NCI-H748 treated with DMSO at 0.1 percent for 48 hours (cell line): ENCODE data around the gene THADA.

ENCODE experiments used
- DNase-seq: peaks from one replicate; lab custom pipeline; 2025; lab: John Stamatoyannopoulos, UW

THADA gene

DNA sequence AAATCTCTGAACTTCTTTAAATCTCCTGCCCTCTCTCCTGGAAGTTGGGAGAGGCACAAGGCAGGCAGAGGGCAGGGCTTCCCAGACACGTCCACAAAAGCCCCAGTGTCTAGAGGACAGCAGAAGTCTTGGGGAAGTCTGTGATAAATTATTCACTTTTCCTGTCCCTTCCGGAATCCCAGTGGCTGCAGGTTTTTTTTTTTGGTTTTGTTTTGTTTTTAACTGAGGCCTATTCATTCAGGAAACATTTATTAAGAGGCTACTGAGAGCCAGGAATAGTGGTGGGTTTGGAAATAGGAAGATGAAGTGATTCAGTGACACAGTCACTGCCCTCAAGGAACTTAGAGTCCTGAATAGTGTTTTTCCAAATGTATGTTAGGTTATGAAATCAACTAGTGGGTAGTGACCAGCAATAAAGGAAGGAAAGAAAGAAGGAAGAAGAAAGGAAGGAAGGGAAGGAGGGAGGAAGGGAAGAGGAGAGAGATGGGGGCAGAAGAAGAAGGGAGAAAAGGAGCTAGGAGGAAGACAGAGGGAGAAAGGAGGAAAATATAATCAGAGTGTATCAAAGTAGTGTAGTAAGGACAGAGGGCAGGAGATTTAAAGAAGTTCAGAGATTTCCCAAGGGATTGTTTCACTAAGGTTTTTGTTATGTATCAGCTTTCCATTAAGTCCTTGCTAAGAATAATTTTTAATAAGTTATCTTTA is 270.6 kb downstream of the THADA start:
- no peak for DNase-seq

DNA sequence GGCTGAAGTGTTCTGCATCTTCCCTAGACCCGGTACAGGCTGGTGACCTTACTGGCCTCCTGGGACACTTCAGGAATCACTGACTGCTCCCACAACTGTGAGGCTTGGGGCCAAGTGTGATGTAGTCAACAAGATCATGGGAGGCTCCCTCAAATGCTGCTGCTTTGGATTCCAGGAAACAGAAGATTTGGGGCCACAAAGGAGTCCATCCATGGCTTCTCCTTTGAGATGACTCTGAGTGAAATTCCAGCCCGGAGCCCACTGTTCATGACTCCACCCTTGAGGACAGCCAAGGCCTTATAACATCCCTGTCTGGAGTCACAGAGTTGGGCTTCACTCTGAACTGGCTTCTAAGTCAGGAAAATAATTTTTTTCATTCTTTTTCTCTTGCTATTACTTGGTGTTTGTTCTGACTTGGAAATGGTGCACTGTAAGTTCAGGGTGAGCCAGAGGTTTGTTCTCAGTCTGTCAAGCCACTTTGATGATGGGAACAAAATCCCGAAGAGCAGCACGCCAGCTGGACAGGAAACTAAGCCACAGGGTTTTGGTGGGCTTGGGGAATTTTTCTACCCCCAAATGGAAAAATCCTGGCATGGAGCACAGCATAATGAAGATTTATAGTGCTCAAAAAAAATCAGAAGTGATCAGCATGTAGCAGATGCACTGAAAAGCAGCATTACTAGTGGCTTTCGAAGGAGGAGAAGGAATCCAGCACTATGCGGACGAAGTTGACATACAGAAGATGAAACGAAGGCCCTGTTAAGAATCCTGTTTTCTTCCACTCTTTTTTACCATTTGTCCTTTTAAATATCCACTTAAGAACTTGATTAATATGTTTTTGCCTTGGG is 271.4 kb downstream of the THADA start:
- no peak for DNase-seq

DNA sequence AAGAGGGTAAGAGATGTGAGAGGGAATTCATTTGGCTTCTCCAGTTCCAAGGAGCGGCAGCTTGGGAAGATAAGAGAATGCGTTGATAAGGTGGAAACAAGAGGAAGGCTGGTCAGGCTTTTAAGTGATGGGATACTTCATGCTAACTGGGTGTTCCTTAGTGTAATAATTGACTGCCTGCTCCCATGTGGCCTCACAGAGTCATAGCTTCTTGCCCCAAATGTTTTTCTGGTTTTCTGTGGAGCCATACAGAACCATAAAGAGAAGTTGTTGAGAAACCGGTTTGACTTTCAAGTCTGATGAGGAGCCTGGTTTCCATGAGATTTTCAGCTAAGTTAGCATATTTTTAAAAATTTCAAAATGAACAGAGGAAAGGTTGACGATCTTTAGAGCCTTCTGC is 272.0 kb downstream of the THADA start:
- no peak for DNase-seq

DNA sequence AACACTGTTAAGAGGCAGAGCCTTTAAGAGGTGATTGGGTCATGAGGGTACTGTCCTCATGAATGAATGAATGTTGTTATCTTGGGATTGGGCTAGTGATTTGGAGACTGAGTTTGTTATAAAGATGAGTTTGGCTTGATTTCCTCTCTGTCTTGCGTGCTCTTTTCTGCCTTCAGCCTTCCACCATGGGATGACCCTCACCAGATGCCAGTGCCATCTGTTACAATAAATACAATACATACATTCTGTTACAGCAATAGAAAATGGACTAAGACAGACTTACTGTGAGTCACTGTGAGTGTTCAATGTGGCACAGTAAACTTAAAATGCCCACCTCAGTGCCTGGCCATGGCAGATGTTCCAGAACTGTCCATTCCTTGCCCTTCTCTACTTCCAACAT is 274.4 kb downstream of the THADA start:
- no peak for DNase-seq

DNA sequence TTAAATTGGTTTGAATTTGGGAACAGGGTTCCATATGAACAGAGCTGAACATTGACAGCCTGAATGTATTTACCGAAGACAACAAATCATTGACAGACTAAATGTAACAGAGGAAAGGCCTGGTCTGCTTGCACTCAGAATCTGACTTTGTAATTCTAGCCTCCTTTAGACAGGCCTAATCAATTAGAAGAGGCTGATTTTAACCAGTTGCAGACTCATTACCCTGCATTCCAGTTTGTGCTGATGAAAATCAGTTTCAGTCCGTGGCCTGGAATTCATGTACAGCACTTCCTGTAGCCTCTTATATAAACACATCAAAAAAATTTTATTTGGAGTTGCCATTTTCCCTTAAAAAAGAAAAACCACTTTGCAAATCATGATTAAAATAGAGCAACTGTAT is 276.3 kb downstream of the THADA start:
- no peak for DNase-seq

DNA sequence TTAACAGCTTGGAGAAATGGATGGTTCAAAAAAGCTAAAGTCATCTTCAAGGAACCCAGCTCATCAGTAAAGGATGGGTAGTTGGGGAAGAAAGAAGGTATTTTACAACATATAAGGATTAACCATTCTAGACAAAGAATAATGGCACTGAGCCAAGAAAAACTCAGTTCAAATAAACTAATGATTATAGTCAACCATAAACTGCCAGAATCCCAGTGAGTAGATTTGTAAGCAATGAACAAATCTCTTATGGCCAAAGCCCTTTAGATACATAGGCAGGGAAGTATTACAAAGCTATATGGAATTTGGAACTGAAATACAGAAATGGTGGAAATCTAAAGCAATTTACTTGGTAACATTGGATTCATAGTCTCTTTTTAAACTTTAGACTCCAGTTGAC is 277.0 kb downstream of the THADA start:
- DNase-seq = no peak

DNA sequence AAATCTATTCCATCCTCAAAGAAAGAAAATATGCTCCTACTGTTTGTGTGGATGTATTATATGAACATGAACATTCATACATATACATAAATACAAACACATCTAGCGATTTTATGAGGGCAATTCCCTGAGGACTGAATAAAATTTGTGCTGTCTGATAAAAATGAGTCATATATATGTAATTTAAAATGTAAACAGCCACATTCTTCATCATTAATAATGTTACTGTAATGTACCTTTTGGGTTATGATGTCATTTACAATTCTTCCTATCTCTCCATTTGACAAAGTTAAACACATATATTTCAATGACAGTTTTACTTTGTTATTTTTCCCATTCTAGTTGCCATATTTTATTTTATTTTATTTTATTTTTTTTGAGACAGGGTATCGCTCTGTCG is 278.2 kb downstream of the THADA start:
- no peak for DNase-seq

DNA sequence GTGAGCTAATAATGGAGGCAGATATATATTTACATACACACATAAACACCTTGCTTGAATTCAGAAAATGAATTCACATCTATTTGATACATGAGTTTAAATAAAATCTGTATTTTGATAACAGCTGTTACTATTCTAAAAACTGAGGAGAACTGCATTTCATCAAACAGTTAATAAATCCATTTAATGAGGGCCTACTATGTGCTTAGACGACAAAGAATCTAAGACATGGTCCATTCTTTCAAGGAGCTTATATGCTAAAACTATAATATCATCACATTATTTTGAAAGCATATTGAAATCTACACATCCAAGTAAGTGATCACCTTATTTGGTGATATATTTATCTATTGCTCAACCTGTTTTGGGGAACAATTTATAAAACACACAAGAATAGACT is 278.6 kb downstream of the THADA start:
- DNase-seq = no peak

DNA sequence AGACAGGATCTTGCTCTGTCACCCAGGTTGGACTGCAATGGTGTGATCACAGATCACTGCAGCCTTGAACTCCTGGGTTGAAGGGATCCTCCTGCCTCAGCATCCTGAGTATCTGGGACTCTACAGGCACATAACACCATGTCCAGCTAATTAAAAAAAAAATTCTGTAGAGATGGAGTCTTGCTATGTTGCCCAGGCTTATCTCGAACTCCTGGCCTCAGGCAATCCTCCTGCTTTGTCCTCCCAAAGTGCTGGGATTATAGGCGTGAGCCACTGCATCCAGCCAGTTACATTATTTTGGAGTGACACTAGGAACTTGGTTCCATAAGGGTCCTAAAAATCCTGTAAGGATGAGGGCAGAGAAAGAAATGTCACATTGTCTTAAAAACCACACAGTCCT is 280.4 kb downstream of the THADA start:
- no peak for DNase-seq

DNA sequence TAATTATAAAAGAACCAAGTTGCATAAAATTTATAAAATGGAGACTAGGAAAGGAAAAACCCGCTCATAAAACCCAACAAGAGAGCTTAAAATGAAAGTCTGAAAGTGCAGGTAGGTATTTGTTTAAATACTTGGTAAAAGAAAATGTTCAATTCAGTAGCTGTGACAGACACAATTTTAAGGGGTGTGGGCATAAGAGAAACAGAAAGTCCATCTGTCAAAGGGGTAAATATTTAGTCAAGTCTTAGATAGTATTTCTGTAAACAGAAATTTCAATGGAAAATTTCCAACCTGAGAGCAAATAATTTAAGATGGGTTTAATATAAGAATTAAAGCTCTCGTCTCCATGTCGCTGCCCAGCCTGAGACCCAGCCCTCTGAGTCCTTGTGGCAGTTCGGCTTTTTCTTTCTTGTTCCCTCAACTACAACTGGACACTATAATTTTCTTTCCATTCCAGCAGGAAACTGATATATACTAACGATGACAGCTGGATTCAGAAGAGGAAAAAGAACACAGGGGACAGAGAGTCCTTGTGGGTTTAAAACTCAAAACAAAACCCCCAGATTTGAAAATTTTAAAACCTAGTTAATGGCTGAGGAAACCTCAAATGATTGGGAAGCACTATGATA is 281.4 kb downstream of the THADA start:
- no peak for DNase-seq

DNA sequence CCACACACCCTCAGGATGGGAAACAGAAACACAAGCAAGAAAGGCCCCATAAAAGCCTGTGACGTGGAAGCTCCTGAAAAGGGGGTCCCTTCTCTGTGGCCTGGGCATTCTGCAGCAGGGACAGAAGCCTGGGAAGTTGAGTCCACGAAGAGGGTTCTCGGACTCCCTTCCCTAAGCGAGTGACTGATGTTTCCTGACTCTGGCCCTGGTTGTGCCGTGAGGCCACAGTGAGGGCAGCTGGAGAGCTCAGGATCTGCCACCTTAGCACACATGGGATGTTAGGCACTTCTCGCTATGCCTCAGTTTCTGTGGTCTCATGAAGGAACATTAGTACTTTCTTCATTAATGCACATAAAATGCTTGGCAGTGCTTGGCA is 282.2 kb downstream of the THADA start:
- DNase-seq = no peak

DNA sequence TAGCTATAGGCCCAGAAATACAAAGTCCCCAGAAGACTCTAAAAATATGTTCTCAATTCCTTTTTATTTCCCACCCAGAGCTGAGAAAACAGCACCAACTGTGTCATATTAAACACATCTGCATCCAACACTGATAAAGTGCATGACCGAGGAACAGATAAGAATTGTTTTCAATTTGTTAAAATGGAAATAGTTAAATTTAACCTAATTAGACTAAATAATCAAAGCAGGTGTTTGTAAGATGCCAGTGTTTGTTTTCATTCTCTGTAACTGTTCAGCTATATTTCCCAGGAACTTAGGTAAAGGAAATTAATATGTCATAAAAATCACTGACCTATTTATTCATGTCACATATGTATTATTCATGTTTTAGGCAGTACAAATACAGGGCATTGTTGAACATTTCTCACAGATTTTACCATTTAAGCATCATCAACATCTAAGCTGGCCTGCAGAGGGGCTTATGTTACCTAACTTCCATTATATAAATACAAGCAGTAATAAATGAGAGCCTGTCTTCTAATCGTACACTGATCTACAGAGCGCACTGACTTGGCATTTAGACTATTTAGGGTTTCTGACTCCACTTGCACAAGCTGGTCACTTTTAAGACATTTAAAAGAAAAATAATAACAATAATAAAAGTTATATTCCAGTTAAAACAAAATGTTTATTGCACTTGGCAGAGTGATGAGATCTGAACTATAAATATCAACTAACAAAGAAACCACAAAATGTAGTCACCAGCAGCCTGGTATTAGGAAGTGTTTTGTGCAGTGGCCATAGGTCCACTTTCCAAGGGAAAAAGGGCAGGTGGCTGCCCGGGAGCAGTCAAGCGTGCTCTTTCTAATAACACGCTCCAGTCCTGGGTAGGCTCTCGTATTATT is 282.8 kb downstream of the THADA start:
- DNase-seq = no peak

DNA sequence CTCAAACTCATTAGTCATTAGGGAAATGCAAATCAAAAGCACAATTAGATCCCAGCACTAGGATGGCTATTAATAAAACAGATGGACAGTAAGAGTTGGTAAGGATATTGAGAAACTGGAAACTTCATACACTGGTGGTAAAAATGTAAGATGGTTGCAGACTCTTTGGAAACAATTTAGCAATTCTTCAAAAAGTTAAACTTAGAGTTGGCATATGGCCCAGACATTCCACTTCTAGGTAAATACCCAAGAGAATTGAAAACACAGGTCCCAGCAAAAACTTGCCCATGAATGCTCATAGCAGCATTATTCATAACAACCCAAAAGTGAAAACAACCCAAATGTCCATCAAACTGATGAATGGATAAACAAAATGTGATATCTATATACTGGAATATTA is 284.6 kb downstream of the THADA start:
- DNase-seq = no peak

DNA sequence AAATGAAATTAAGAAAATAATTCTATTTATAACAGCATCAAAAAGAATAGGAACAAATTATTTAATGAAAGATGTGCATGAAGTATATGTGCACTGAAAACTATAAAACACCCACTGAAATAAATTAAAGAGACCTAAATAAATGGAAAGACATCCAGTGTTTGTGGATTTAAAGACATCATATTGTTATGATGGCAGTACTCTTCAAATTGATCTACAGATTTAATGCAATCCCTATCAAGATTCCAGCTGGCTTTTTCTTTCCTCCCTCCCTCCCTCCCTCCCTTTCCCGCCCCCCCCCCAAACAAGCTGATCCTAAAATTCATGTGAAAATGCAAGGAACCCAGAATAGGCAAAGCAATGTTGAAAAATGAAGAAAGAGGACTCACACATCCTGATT is 285.9 kb downstream of the THADA start:
- DNase-seq = no peak

DNA sequence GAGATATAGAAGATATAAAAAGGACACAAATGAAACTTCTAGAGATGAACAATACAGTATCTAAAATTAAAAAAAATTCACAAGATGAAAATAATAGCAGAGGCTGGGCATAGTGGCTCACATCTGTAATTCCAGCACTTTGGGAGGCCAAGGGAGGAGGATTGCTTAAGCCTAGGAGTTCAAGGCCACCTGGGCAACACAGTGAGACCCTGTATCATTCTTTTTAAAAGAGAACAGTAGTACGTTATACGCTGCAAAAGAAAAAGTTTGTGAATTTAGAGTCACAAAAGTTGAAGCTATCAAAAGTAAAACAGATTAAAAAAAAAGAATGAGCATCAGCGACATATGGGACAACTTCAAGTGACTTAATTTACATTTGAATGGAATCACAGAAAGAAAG is 287.9 kb downstream of the THADA start:
- no peak for DNase-seq

DNA sequence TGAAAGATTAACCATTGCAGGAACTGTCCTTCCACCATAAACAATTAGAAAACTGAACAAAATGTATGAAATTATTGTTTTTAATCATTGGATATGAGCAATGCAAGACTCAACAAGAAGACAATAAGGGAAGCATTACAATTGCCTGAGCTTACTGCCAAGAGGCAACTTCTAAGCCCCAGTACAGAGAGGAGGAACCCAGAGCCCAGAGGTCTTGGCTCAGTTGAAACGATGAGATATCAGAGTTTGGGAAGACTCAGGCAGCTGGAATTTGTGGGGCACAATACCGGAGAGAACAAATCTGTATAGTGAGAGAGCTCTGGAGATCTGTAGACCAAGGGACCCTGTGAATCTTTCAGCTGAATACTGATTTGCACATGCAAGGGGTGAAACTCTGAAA is 288.8 kb downstream of the THADA start:
- no peak for DNase-seq

DNA sequence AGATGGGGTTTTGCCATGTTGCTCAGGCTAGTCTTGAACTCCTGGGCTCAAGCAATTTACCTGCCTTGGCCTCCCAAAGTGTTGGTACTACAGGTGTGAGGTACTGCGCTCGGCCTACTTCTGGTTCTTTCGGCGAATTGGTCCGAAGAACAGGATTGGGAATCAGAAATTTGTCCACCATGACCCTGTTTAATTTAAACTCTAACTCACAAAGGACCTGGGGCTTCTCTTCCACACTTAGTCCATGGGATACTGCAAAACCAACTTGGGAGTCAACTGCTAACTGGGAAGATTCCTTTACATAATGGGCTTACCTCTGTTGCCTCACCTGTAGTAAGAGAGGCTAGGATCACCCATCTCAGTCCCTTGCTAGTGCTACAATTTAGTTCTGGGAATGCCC is 289.6 kb downstream of the THADA start:
- DNase-seq = no peak

DNA sequence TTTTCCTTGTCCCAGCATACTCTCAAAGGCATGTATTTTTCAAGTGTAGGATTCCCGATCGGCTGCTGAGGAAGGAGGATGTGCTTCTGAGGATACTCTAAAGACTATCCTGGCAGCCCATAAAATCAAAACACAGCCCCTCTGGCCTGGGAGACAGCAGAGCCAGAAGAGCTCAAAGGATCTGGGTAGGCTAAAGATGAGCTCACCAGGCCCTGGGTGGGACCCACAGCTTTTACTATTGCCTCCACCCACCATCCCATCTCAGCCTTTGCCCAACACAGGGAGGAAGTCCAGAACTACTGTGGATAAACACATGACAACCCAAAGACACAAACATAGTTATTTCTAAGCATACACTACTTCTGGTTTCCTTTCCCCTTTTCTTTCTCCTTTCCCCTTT is 290.3 kb downstream of the THADA start:
- no peak for DNase-seq

DNA sequence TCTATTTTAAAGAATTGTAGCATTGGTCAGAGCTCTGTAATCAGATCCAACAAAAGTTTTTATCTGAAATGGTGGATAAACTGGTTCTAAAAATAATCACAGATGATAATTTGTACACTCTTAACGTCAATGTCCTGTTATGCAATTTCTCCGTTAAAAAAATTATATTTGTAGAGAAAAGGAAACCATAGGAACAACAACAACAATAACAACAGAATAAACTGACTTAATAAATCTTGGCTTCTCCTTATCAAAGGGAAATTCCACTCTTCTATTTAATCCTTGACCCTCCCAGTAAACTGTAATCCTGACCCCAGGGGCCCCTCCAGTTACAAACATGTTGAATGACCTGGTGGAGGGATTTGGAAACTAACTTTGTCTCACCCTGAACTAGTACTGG is 290.8 kb downstream of the THADA start:
- no peak for DNase-seq

DNA sequence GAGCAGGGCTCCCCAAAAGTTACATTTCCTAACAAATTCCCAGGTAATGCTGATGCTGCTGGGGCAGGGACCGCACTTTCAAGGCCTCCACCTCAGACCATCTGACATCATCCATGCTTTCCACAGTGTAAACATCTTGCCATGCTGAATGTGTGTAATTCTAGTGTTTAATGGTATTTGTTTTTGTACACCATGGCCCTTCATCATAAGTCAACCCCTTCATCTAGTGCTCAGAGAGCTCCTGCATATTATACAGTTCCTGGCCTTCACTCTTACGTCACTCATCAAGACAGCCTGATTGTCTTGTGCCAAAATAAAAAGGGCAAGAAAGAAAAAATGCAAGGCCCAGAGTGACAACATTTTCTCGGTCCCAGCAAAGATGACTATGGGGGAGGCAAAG is 291.9 kb downstream of the THADA start:
- DNase-seq = no peak

DNA sequence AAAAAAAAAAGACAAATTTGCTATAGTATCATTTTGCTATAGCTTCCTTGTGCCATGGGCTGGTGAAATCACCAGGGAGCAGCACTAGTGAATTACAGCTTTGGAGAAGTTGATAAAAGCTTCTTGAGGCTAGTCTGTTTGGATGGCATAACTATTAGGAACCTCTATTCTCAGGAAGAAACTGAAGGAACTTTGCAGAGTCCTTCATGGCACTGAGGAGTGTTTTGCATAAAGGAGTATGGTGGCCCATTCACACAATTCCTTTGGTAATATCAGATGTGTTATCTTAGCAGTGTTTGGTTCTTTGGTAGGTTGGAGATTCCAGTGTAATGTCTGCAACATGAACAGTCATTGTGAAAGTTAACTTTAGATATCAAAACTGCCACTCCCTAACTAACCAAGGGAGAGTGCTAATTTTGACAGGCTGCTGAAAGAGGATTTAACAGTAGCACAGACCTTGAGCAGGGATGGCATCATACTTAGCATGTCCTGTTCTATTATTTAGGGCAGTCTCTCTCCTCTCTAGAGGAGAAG is 292.8 kb downstream of the THADA start:
- no peak for DNase-seq
